HG02642 (cell line): ENCODE data around the gene KPNB1.

ENCODE experiments used
- ATAC-seq: cut with Tn5 transposase; IDR thresholded peaks from one replicate; pipeline ENCODE4 v1.9.1; 2021; ENCODE audit warnings: mild to moderate bottlenecking; ENCODE audit not compliant: unreplicated experiment, poor library complexity

Gene KPNB1

GRCh38 chr17:47707884-47708283 is 58.2 kb downstream of the KPNB1 start:
- no peak for ATAC-seq

DNA sequence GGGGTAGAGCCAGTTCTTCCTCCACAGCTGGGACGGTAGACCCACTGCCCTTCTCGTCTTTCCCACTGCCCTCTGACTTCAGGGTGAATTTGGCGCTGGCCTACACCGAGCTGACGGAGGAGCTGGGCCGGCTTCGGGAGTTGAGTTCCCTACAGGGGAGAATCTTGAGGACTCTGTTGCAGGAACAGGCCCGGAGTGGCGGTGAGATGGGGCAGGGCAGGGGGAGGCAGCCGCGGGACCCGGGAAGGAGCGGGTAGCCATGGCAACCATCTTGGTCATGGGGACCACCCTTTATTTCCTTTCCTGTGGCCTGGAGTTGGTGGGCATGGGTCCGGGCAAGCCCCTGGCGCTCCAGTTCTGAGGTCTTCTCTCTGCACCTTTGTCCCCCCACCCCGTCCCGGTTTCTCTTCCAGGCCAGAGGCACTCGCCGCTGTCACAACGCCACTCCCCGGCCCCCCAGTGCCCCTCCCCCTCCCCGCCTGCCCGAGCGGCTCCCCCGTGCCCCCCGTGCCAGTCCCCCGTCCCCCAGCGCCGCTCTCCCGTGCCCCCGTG is 58.7 kb downstream of the KPNB1 start:
- no peak for ATAC-seq

GRCh38 chr17:47708864-47709541 is 59.3 kb downstream of the KPNB1 start:
- no peak for ATAC-seq

DNA sequence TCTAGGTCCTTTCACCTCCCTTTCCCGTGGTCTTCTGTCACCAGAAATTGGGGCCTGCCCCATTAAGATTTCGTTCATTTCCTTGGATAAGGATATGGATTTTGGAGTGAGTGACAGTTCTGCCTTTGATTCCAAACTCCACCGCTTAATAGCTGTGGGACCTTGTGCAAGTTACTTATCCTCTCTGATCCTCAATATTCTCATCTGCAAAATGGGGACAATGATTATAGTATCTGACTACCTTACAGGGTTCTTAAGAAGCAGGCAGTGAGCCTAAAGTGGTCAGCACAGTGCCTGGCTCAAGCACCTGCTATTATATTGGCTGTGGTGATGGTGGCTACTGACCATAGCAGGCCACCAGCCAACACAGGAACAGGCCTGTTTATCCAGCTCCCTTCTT is 59.9 kb downstream of the KPNB1 start:
- no peak for ATAC-seq

GRCh38 chr17:47711366-47712099 is 61.8 kb downstream of the KPNB1 start:
- ATAC-seq = no peak

GRCh38 chr17:47712330-47713023 is 62.8 kb downstream of the KPNB1 start:
- ATAC-seq = no peak

DNA sequence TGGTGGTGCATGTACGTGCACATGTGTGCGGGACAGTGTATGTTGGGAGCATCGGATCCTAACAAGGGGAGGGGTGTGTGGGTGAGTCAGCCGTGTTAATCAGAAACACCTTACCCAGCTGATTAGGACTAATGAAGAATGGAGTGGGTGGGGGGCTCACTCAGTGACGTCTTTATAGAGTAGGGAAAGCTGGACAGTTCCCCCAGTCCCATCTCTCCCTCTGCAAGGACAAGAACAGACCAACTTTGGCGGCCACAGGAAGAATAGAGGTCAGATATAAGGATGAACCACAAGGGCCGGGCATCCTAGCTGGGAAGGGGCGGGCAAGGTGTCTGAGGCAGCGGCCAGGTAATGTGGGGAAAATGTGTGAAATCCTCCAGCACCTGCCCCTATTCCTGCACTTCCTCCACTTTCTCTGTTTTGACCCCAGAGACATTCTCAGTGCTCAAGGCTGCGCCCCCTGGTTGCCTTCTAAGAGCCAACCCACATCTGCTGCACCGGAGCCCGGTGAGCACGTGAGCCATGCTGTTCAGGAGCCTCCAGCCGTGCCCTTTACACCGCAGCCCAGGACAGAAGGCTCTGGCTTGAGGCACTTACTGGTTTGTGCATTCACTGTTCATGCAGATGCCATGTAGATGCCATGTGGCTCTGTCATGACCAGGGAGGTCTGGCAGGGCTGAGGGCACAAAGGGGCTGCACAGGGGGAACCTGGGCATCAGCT is 64.4 kb downstream of the KPNB1 start:
- no peak for ATAC-seq

GRCh38 chr17:47714773-47715396 is 65.2 kb downstream of the KPNB1 start:
- no peak for ATAC-seq

DNA sequence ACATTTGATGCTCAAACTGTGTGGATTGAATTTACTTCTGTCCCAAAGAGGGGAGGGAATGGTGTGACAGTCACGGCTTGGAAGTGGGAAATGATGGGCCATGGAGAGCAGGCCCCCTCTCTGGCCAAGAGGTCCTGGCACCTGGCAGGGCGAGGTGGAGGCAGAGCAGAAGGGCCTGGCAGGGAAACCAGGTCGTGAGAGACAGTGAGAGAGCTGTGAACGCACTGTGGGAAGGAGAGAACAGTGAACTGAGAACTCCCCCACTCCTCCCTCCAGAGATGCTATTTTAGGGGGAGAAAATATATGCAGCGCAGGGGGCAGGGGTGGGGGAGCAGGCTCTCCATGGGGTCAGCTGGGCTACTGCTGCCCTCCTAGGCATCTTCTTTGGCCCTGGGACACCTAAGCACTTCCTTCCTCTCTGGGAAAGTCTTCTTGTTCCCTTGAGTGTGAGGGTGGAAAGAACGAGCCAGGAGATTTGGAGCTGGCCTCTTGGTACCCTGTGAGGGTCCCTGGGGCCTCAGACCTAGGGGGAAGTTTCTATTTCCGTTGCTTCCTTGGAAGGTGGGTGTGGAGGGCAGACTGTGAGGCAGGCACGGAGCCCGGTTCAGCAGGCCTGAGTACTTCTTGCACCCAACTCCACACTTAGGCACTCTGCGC is 66.1 kb downstream of the KPNB1 start:
- no peak for ATAC-seq

- ATAC-seq = no peak
Measured at GRCh38 chr17:47716375-47716774, 66.7 kb downstream of the KPNB1 start.

DNA sequence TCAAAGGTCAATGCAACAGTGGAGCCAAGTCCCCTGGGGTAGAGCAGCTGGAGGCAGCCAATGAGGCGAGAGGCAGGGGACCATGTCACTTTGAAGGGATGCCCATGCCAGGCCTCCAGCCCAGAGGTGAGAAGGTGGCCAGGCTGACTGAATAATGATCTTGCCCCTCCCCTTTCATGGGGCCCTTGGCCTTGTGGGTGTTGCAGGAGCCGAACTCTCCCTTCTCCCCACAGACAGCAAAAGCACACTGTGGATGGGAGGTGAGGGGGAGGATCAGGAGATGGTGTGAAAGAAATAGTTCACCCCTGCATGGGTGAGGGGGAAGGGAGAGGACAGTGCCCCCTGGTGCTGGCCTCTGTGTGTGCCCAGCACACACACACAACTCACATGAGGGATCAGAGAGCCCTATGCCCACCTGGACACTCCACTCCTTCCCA is 67.6 kb downstream of the KPNB1 start:
- ATAC-seq = no peak

GRCh38 chr17:47717979-47718621 is 68.4 kb downstream of the KPNB1 start:
- ATAC-seq = no peak

DNA sequence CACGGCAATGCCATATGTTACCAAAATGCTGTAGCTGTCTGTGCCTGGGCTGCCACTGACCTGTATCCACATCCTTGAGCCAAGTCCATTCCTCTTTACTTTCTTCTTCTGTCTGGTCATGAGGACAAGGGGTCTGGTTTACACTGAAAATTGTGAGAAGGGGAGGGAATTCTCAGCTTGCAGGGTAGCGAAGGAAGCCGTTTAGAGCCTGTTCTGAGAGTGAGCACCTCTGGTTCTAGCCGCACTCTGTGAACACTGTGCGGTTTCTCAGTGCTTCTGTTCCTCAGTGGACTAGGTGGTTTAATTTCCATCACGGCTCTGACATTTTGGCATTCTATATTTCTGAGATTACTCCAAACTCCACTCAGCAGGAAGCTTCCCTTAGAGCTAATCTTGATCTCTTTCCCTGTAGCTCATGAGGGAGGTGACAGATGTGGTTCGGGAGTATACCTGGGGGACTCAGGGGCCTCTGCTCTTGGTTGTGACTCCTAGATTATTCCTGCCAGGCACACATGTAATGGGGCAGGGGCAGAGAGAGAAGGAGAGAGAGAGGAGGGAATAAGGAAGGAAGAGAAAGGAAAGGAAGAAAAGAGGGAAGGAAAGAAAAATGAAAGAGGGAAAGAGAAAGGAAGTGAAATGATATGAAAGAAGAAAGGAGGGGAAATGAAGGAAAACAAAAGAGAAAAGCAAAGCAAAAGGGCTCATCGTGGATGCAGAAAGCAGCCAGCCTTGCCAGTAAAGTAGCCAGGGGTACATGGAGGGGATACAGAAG is 69.1 kb downstream of the KPNB1 start:
- ATAC-seq = no peak

DNA sequence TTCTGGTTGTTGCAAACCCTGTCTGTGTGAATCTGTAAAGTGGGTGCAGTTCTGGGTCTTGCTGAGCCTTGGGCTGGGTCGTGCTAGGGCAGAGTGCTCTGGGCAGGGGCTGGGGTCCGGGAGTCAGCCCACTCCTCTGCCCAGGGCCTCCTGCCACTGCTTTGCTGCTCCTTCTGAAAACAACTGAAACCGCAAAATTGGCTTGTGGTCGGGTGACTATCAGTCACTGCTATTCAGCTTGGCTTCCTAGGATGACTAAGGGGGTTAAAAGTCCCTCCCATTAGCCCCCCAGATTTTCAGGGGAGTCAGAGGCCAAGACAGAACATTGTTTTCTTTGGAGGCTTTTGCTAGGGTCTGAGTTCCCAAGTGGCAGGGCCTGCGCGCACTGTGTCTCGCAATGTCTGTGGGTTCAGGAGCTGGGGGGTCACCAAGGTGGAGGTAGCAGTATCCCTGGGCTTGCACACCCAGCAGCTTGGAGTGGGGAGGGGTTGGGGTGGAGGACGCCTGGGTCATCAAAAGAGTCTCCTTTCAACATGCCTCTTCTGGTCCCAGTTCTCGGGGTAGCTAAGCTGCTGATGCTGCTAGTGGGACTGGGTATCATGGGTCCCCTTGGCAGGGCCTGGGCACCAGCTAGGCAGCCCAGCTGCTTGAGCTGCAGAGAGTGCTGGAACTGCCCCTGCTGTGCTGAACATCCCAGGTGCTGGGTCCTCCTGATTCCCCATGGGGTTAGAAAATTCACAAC is 69.9 kb downstream of the KPNB1 start:
- no peak for ATAC-seq

GRCh38 chr17:47720196-47720595 is 70.5 kb downstream of the KPNB1 start:
- ATAC-seq = no peak

GRCh38 chr17:47720754-47721533 is 71.2 kb downstream of the KPNB1 start:
- peak; percentile 44 for ATAC-seq

GRCh38 chr17:47721725-47722124 is 72.0 kb downstream of the KPNB1 start:
- no peak for ATAC-seq
